Stimulated activated CD8-positive, alpha-beta memory T cell treated with anti-CD3 and anti-CD28 coated beads, Interleukin-15, amount 100 ng/mL, for 4 hours (primary cell): ENCODE data around the gene TAGLN2.

Source experiments
- DNase-seq, 2 donors: peaks; one replicate each; pipeline ENCODE4 v3.0.0-alpha.2; 2020; ENCODE audit warnings: low read depth in 2 of 2

Gene TAGLN2

GRCh38 chr1:159935719-159936272 lies 10.5 kb upstream of the TAGLN2 start:
- no peak for DNase-seq

- DNase-seq, result no peak
These were observed 10.0 kb upstream of the TAGLN2 start for GRCh38 chr1:159935305-159935704.

GRCh38 chr1:159934136-159935039 lies 9.1 kb upstream of the TAGLN2 start:
- DNase-seq, result no peak

GRCh38 chr1:159933347-159933746 lies 8.0 kb upstream of the TAGLN2 start:
- no peak for DNase-seq

GRCh38 chr1:159932296-159933285 lies 7.3 kb upstream of the TAGLN2 start:
- DNase-seq, result no peak

- no peak for DNase-seq
These were observed 6.5 kb upstream of the TAGLN2 start for GRCh38 chr1:159931795-159932173.

- DNase-seq, result no peak
These were observed 5.9 kb upstream of the TAGLN2 start for GRCh38 chr1:159931101-159931794.

GRCh38 chr1:159930634-159931033 lies 5.3 kb upstream of the TAGLN2 start:
- DNase-seq, result no peak

GRCh38 chr1:159930216-159930615 lies 4.9 kb upstream of the TAGLN2 start:
- DNase-seq, result no peak

GRCh38 chr1:159929155-159930051 lies 4.1 kb upstream of the TAGLN2 start:
- DNase-seq, result no peak

- DNase-seq, result no peak
These were observed 3.3 kb upstream of the TAGLN2 start for GRCh38 chr1:159928491-159929050.

GRCh38 chr1:159927849-159928431 lies 2.6 kb upstream of the TAGLN2 start:
- DNase-seq, result no peak

- no peak for DNase-seq
These were observed 2.0 kb upstream of the TAGLN2 start for GRCh38 chr1:159927211-159927848.

GRCh38 chr1:159925719-159926078 lies 392 bp upstream of the TAGLN2 start:
- peak in 1 of 2 donors; percentile 11 for DNase-seq

GRCh38 chr1:159924025-159924790 lies 1.1 kb downstream of the TAGLN2 start:
- DNase-seq, result peak; percentile 24 to 47

GRCh38 chr1:159923203-159924024 lies 1.9 kb downstream of the TAGLN2 start:
- DNase-seq, result peak; percentile 59 to 68

- no peak for DNase-seq
These were observed 2.6 kb downstream of the TAGLN2 start for GRCh38 chr1:159922511-159923202.
